T-cell (primary cell): ENCODE measurements around the gene RPL10A. TPM values are rescaled to one million over a fixed set of nuclear protein-coding genes. Genes with fewer than 3 reads are reported as not detected.

ENCODE experiments used
- ATAC-seq, 4 experiments: fragments of 200-7000 bp in 3 of 4; fragments of 150-1000 bp in 1 of 4; cut with Tn5 transposase; replicated peaks in 1 of 4; 1 replicate in 3 of 4; 2 replicates in 1 of 4; pipeline ENCODE4 v1.10.0; 2021; ENCODE audit warnings: moderate library complexity in 3 of 4, mild to moderate bottlenecking in 2 of 4, moderate number of reproducible peaks in 1 of 4
- CTCF ChIA-PET, 2 donors: fragments of 300-600 bp; sonication (Branson Sonifier 250); formaldehyde crosslinking; loops; one replicate each; lab custom pipeline; 2022; ENCODE audit warnings: antibody characterized with exemption in 2 of 2; lab: Charles Lee
- POLR2A ChIA-PET, 2 donors: fragments of 300-600 bp; sonication (Branson Sonifier 250); formaldehyde crosslinking; loops; one replicate each; lab custom pipeline; 2022; ENCODE audit warnings: antibody characterized with exemption in 2 of 2; lab: Charles Lee
- DNase-seq, 35 experiments: peaks; one replicate each; pipeline versions ENCODE4 v3.0.0 to v3.0.0-alpha.2; 2013 to 2023
- H3K27ac ChIP-seq: one replicate; pipeline ENCODE4 v1.5.1; 2013; ENCODE audit warnings: low read length
- H3K27me3 ChIP-seq, 2 experiments: replicated peaks in 1 of 2; 1 replicate in 1 of 2; 2 replicates in 1 of 2; pipeline versions ENCODE4 v1.6.1 to v1.7.0; 2013; ENCODE audit warnings: low read length in 1 of 2, mixed read lengths in 1 of 2; ENCODE audit not compliant: control insufficient read depth in 2 of 2, insufficient read depth in 2 of 2; ENCODE audit errors: extremely low read depth in 1 of 2
- H3K36me3 ChIP-seq, 2 donors: 1 replicate in 1 of 2; 2 replicates in 1 of 2; pipeline versions ENCODE4 v1.6.1 to v1.7.0; 2013; ENCODE audit warnings: low read length in 1 of 2; ENCODE audit not compliant: control insufficient read depth in 2 of 2, insufficient read depth in 1 of 2; ENCODE audit errors: extremely low read depth in 1 of 2
- H3K4me1 ChIP-seq, 2 experiments: 1 replicate in 1 of 2; 2 replicates in 1 of 2; pipeline versions ENCODE4 v1.6.1 to v1.7.0; 2013; ENCODE audit warnings: low read length in 2 of 2, mixed read lengths in 1 of 2; ENCODE audit not compliant: insufficient read depth in 2 of 2, control insufficient read depth in 1 of 2; ENCODE audit errors: extremely low read depth in 1 of 2
- H3K4me3 ChIP-seq, 2 donors: 1 replicate in 1 of 2; 2 replicates in 1 of 2; pipeline versions ENCODE4 v1.5.1 to v1.7.0; 2013; ENCODE audit warnings: mild to moderate bottlenecking in 2 of 2, low read length in 1 of 2, moderate library complexity in 1 of 2; ENCODE audit not compliant: control insufficient read depth in 1 of 2; ENCODE audit errors: extremely low read depth in 1 of 2
- H3K9me3 ChIP-seq: 2 replicates; pipeline ENCODE4 v1.7.0; 2013
- H3K27ac Mint-ChIP-seq, 2 donors: one replicate each; pipeline ENCODE4 v1.8.0; 2020 to 2021; ENCODE audit warnings: mild to moderate bottlenecking in 2 of 2, mixed read lengths in 2 of 2
- H3K27me3 Mint-ChIP-seq, 2 donors: one replicate each; pipeline ENCODE4 v1.8.0; 2021 to 2022; ENCODE audit warnings: mixed read lengths in 2 of 2
- H3K36me3 Mint-ChIP-seq: one replicate; pipeline ENCODE4 v1.8.0; 2021; ENCODE audit warnings: mixed read lengths
- H3K4me1 Mint-ChIP-seq, 3 donors: one replicate each; pipeline ENCODE4 v1.8.0; 2020 to 2022; ENCODE audit warnings: mixed read lengths in 3 of 3, mild to moderate bottlenecking in 1 of 3
- H3K4me3 Mint-ChIP-seq, 3 donors: one replicate each; pipeline ENCODE4 v1.8.0; 2020 to 2022; ENCODE audit warnings: mild to moderate bottlenecking in 3 of 3, mixed read lengths in 3 of 3, moderate library complexity in 3 of 3
- H3K9me3 Mint-ChIP-seq, 3 donors: one replicate each; pipeline ENCODE4 v1.8.0; 2020 to 2022; ENCODE audit warnings: mixed read lengths in 3 of 3
- WGBS: methylation state at CpG from one replicate; pipeline ENCODE4 v1.1.5; 2013; ENCODE audit warnings: missing lambda C conversion rate; ENCODE audit not compliant: insufficient coverage; 5-methylcytosine and 5-hydroxymethylcytosine counted together
- total RNA-seq, 35 experiments: library from RNA in 6 of 35; stranded (reverse) in 6 of 35; fragments of 120-200 nt in 1 of 35; gene quantifications; one replicate each; pipeline versions ENCODE4 v1.2.1 to v1.2.4 and lab custom pipeline; 2013 to 2026

Gene RPL10A
- total RNA-seq, 5 donors from 2014 or later (not counting 1 experiment from before 2014, with no cell fraction given) = 1,890 to 2,203 (median 2,081) TPM

- H3K4me3 Mint-ChIP-seq = peak overlapping the region; percentile 66 to 77 (median 70)
- Histone ChIP-seq H3K27ac (no peak overlapping the region), H3K36me3 (no peaks in the 10 kb centered on the region), H3K4me1 (peaks cover 0 to 27% of the 10 kb centered on the region in 2 experiments), H3K27me3 (peaks cover 0 to 24% of the 10 kb centered on the region in 2 experiments), H3K4me3 (no peak overlapping the region), H3K9me3 (no peaks in the 10 kb centered on the region)
- ATAC-seq (no peak), DNase-seq (no peak)
- H3K36me3 Mint-ChIP-seq = no peaks in the 10 kb centered on the region
- CTCF ChIA-PET = interaction anchor here in 1 of 2 donors (0.6 kb wide), 1 partner anchor 84 kb away, joined by 4 read pairs; no protein-coding TSS in a partner anchor
- WGBS = 100% methylated on average over 6 of the region's 9 CpGs
- H3K4me1 Mint-ChIP-seq = peaks cover 22 to 27% (median 23%) of the 10 kb centered on the region in 3 donors
- H3K9me3 Mint-ChIP-seq = no peaks in the 10 kb centered on the region
- POLR2A ChIA-PET = no interaction called here
- peak overlapping the region in 1 of 2 donors; percentile 66 for H3K27ac Mint-ChIP-seq
- H3K27me3 Mint-ChIP-seq = peaks cover 0 to 11% of the 10 kb centered on the region in 2 donors
Observed at GRCh38 chr6:35495258-35496035, 27.2 kb downstream of the RPL10A start.

GRCh38 chr6:35496036-35496840, 28.0 kb downstream of the RPL10A start:
- Histone ChIP-seq H3K9me3 (no peaks in the 10 kb centered on the region), H3K36me3 (no peaks in the 10 kb centered on the region), H3K27me3 (peaks cover 0 to 31% of the 10 kb centered on the region in 2 experiments), H3K4me1 (peaks cover 0 to 27% of the 10 kb centered on the region in 2 experiments), H3K27ac (no peak overlapping the region), H3K4me3 (peak overlapping the region in 1 of 2 donors; percentile 30)
- H3K4me3 Mint-ChIP-seq = peak overlapping the region; percentile 66 to 77 (median 70)
- peaks cover 19 to 22% (median 21%) of the 10 kb centered on the region in 3 donors for H3K4me1 Mint-ChIP-seq
- no peaks in the 10 kb centered on the region for H3K36me3 Mint-ChIP-seq
- CTCF ChIA-PET = interaction anchor here in 1 of 2 donors (0.7 kb wide), 1 partner anchor 169 kb away, joined by 5 read pairs; no protein-coding TSS in a partner anchor
- no peaks in the 10 kb centered on the region for H3K9me3 Mint-ChIP-seq
- WGBS = 81% methylated on average over 14 of the region's 63 CpGs
- ATAC-seq (peak in 1 of 4 experiments; percentile 3), DNase-seq (peak in 3 of 35 experiments; percentile 8 to 22 (median 13))
- H3K27me3 Mint-ChIP-seq = peaks cover 0 to 16% of the 10 kb centered on the region in 2 donors
- POLR2A ChIA-PET = no interaction called here
- H3K27ac Mint-ChIP-seq = no peak overlapping the region

- peak within 1 kb of the TSS; percentile 58 to 79 for H3K4me3 ChIP-seq
- ChIA-PET CTCF (interaction anchor here in 1 of 2 donors (0.7 kb wide), 1 partner anchor 168 kb away, joined by 5 read pairs; no protein-coding TSS in a partner anchor), POLR2A (interaction anchor here in 1 of 2 donors (0.5 to 0.6 kb wide), 2 partner anchors 10 kb away, joined by 3 to 13 read pairs; no protein-coding TSS in a partner anchor)
- Mint-ChIP-seq H3K9me3 (no peaks in the 10 kb centered on the region), H3K4me1 (peaks cover 17 to 22% (median 19%) of the 10 kb centered on the region in 3 donors), H3K27me3 (peaks cover 0 to 20% of the 10 kb centered on the region in 2 donors), H3K27ac (no peak within 1 kb of the TSS), H3K36me3 (no peaks in the 10 kb centered on the region), H3K4me3 (peak within 1 kb of the TSS; percentile 73 to 81 (median 74))
- peaks cover 0 to 27% of the 10 kb centered on the region in 2 experiments for H3K4me1 ChIP-seq
- peaks cover 0 to 34% of the 10 kb centered on the region in 2 experiments for H3K27me3 ChIP-seq
- no peak within 1 kb of the TSS for H3K27ac ChIP-seq
- no peaks in the 10 kb centered on the region for H3K36me3 ChIP-seq
- ATAC-seq (peak; percentile 76 to 78 (median 77)), DNase-seq (peak in 23 of 35 experiments; percentile 7 to 67 (median 26))
- H3K9me3 ChIP-seq = no peaks in the 10 kb centered on the region
- WGBS = 1% methylated on average over 71 of the region's 98 CpGs
Observed at GRCh38 chr6:35496841-35497570, 28.8 kb downstream of the RPL10A start, which contains the start of gene TEAD3. Gene TEAD3 (minus strand): TSS chr6:35497079.

- Histone ChIP-seq H3K9me3 (no peaks in the 10 kb centered on the region), H3K27me3 (peaks cover 0 to 37% of the 10 kb centered on the region in 2 experiments), H3K36me3 (no peaks in the 10 kb centered on the region), H3K4me1 (peaks cover 0 to 27% of the 10 kb centered on the region in 2 experiments), H3K27ac (no peak overlapping the region), H3K4me3 (peak overlapping the region; percentile 58 to 79)
- POLR2A ChIA-PET = interaction anchor here in 1 of 2 donors (0.6 kb wide), 1 partner anchor 11 kb away, joined by 3 read pairs; no protein-coding TSS in a partner anchor
- Mint-ChIP-seq H3K4me3 (peak overlapping the region; percentile 73 to 81 (median 74)), H3K4me1 (peaks cover 14 to 20% (median 16%) of the 10 kb centered on the region in 3 donors), H3K27ac (no peak overlapping the region), H3K9me3 (no peaks in the 10 kb centered on the region), H3K27me3 (peaks cover 0 to 26% of the 10 kb centered on the region in 2 donors), H3K36me3 (no peaks in the 10 kb centered on the region)
- DNase-seq (peak in 26 of 35 experiments; percentile 14 to 50 (median 30)), ATAC-seq (peak; percentile 17 to 43 (median 34))
- 14% methylated on average over 55 of the region's 77 CpGs for WGBS
- CTCF ChIA-PET = interaction anchor here in 1 of 2 donors (0.6 kb wide), 2 partner anchors 35 to 182 kb away, joined by 4 to 5 read pairs; no protein-coding TSS in a partner anchor
Observed at GRCh38 chr6:35497571-35498421, 29.6 kb downstream of the RPL10A start.

- DNase-seq (no peak), ATAC-seq (no peak)
- no peak overlapping the region for H3K27ac ChIP-seq
- Mint-ChIP-seq H3K27ac (no peak overlapping the region), H3K4me3 (peak overlapping the region; percentile 73 to 81 (median 74)), H3K27me3 (peaks cover 0 to 32% of the 10 kb centered on the region in 2 donors), H3K36me3 (no peaks in the 10 kb centered on the region), H3K4me1 (peaks cover 8 to 20% (median 16%) of the 10 kb centered on the region in 3 donors), H3K9me3 (no peaks in the 10 kb centered on the region)
- peaks cover 0 to 27% of the 10 kb centered on the region in 2 experiments for H3K4me1 ChIP-seq
- POLR2A ChIA-PET = no interaction called here
- no peaks in the 10 kb centered on the region for H3K36me3 ChIP-seq
- peak overlapping the region; percentile 58 to 79 for H3K4me3 ChIP-seq
- whole genome bisulfite sequencing = 64% methylated on average over 12 of the region's 14 CpGs
- peaks cover 0 to 40% of the 10 kb centered on the region in 2 experiments for H3K27me3 ChIP-seq
- no peaks in the 10 kb centered on the region for H3K9me3 ChIP-seq
- CTCF ChIA-PET = interaction anchor here in 1 of 2 donors (0.6 kb wide), 2 partner anchors 34 to 183 kb away, joined by 4 to 5 read pairs; no protein-coding TSS in a partner anchor
Observed at GRCh38 chr6:35498422-35499067, 30.3 kb downstream of the RPL10A start.
